Liver (tissue), 3 donors: Measurements from ENCODE around the gene NOX3.

Source experiments
- EGR1 ChIP-seq, 2 donors: IDR thresholded peaks; 2 replicates each; pipeline ENCODE4 v1.6.1; 2016 to 2018; ENCODE audit warnings: antibody characterized with exemption in 2 of 2, low read depth in 2 of 2
- FOXA1 ChIP-seq: IDR thresholded peaks from 2 replicates; pipeline ENCODE4 v1.6.1; 2016; ENCODE audit warnings: antibody characterized with exemption
- GABPA ChIP-seq, 2 donors: IDR thresholded peaks in 1 of 2; conservative IDR thresholded peaks in 1 of 2; 2 replicates each; pipeline ENCODE4 v1.6.1; 2016; ENCODE audit warnings: antibody characterized with exemption in 2 of 2, mild to moderate bottlenecking in 1 of 2, moderate library complexity in 1 of 2
- HNF4A ChIP-seq, 2 donors: conservative IDR thresholded peaks; 2 replicates each; pipeline ENCODE4 v1.6.1; 2016; ENCODE audit warnings: antibody characterized with exemption in 2 of 2, mild to moderate bottlenecking in 2 of 2
- JUND ChIP-seq, 2 donors: IDR thresholded peaks; 2 replicates each; pipeline ENCODE4 v1.6.1; 2016; ENCODE audit warnings: antibody characterized with exemption in 2 of 2
- RAD21 ChIP-seq, 2 donors: IDR thresholded peaks; 2 replicates each; pipeline ENCODE4 v1.6.1; 2016; ENCODE audit warnings: antibody characterized with exemption in 2 of 2, mild to moderate bottlenecking in 2 of 2
- TAF1 ChIP-seq: conservative IDR thresholded peaks from 2 replicates; pipeline ENCODE4 v1.6.1; 2016; ENCODE audit warnings: antibody characterized with exemption, mild to moderate bottlenecking
- YY1 ChIP-seq: IDR thresholded peaks from 2 replicates; pipeline ENCODE4 v1.6.1; 2016; ENCODE audit warnings: antibody characterized with exemption, mild to moderate bottlenecking
- TF ChIP-seq, protein P1 (sequence below): fragments of 150-350 bp; IDR thresholded peaks from 2 replicates; pipeline ENCODE4 v1.5.1; 2017; ENCODE audit warnings: improper control_type of control experiment, low read depth, low read length; ENCODE audit not compliant: missing input control
- TF ChIP-seq, protein P2 (sequence below): IDR thresholded peaks from 2 replicates; pipeline ENCODE4 v1.6.1; 2016; ENCODE audit warnings: antibody characterized with exemption
- TF ChIP-seq, protein P3 (sequence below): IDR thresholded peaks from 2 replicates; pipeline ENCODE4 v1.6.1; 2016; ENCODE audit warnings: antibody characterized with exemption
- TF ChIP-seq, protein P4 (sequence below): IDR thresholded peaks from 2 replicates; pipeline ENCODE4 v1.6.1; 2016; ENCODE audit warnings: antibody characterized with exemption, mild to moderate bottlenecking
- TF ChIP-seq, protein P5 (sequence below): IDR thresholded peaks from 2 replicates; pipeline ENCODE4 v1.6.1; 2016; ENCODE audit warnings: antibody characterized with exemption
- donor health status: healthy.
- donor health status: healthy.

DNA sequence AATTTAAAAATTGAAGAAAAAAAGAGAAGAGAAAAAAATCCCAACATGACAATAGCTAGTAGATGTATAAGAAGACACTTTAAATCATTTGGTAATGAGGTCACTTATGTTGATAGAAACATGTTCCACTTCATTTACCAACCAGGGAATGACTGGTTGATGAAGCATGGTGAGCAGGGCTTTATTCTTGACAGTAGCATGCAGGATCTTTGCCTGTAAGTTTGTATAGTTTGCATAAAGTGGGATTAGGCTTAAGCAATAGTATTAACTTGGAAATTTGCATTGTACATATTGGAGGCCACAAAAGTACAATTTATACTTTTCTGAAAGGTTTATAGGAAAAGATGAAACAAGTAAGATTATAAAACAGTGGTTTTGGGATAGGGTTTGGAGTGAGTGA lies 67.0 kb downstream of the NOX3 start:
- TF ChIP-seq RAD21 (IDR thresholded peaks at IDR 0.05), result no peak
- TF ChIP-seq, protein P1, sequence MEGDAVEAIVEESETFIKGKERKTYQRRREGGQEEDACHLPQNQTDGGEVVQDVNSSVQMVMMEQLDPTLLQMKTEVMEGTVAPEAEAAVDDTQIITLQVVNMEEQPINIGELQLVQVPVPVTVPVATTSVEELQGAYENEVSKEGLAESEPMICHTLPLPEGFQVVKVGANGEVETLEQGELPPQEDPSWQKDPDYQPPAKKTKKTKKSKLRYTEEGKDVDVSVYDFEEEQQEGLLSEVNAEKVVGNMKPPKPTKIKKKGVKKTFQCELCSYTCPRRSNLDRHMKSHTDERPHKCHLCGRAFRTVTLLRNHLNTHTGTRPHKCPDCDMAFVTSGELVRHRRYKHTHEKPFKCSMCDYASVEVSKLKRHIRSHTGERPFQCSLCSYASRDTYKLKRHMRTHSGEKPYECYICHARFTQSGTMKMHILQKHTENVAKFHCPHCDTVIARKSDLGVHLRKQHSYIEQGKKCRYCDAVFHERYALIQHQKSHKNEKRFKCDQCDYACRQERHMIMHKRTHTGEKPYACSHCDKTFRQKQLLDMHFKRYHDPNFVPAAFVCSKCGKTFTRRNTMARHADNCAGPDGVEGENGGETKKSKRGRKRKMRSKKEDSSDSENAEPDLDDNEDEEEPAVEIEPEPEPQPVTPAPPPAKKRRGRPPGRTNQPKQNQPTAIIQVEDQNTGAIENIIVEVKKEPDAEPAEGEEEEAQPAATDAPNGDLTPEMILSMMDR, result no peak
- TF ChIP-seq JUND (IDR thresholded peaks at IDR 0.05), result no peak
- TF ChIP-seq, protein P2, sequence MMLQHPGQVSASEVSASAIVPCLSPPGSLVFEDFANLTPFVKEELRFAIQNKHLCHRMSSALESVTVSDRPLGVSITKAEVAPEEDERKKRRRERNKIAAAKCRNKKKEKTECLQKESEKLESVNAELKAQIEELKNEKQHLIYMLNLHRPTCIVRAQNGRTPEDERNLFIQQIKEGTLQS, result no peak
- TF ChIP-seq TAF1, result no peak
- TF ChIP-seq, protein P3, sequence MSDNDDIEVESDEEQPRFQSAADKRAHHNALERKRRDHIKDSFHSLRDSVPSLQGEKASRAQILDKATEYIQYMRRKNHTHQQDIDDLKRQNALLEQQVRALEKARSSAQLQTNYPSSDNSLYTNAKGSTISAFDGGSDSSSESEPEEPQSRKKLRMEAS, result no peak
- no peak for TF ChIP-seq GABPA (IDR thresholded peaks at IDR 0.05 in 1 of 2, conservative IDR thresholded peaks at IDR 0.05 in 1 of 2)
- TF ChIP-seq, protein P4, sequence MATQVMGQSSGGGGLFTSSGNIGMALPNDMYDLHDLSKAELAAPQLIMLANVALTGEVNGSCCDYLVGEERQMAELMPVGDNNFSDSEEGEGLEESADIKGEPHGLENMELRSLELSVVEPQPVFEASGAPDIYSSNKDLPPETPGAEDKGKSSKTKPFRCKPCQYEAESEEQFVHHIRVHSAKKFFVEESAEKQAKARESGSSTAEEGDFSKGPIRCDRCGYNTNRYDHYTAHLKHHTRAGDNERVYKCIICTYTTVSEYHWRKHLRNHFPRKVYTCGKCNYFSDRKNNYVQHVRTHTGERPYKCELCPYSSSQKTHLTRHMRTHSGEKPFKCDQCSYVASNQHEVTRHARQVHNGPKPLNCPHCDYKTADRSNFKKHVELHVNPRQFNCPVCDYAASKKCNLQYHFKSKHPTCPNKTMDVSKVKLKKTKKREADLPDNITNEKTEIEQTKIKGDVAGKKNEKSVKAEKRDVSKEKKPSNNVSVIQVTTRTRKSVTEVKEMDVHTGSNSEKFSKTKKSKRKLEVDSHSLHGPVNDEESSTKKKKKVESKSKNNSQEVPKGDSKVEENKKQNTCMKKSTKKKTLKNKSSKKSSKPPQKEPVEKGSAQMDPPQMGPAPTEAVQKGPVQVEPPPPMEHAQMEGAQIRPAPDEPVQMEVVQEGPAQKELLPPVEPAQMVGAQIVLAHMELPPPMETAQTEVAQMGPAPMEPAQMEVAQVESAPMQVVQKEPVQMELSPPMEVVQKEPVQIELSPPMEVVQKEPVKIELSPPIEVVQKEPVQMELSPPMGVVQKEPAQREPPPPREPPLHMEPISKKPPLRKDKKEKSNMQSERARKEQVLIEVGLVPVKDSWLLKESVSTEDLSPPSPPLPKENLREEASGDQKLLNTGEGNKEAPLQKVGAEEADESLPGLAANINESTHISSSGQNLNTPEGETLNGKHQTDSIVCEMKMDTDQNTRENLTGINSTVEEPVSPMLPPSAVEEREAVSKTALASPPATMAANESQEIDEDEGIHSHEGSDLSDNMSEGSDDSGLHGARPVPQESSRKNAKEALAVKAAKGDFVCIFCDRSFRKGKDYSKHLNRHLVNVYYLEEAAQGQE, result no peak
- no peak for TF ChIP-seq YY1
- no peak for TF ChIP-seq HNF4A (conservative IDR thresholded peaks at IDR 0.05)
- TF ChIP-seq EGR1 (IDR thresholded peaks at IDR 0.05; ENCODE audit: low read depth in 2 of 2), result no peak
- TF ChIP-seq, protein P5, sequence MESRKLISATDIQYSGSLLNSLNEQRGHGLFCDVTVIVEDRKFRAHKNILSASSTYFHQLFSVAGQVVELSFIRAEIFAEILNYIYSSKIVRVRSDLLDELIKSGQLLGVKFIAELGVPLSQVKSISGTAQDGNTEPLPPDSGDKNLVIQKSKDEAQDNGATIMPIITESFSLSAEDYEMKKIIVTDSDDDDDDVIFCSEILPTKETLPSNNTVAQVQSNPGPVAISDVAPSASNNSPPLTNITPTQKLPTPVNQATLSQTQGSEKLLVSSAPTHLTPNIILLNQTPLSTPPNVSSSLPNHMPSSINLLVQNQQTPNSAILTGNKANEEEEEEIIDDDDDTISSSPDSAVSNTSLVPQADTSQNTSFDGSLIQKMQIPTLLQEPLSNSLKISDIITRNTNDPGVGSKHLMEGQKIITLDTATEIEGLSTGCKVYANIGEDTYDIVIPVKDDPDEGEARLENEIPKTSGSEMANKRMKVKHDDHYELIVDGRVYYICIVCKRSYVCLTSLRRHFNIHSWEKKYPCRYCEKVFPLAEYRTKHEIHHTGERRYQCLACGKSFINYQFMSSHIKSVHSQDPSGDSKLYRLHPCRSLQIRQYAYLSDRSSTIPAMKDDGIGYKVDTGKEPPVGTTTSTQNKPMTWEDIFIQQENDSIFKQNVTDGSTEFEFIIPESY, result no peak
- TF ChIP-seq FOXA1, result no peak
